ENCODE results near the gene RAB31. TPM values are rescaled to one million over a fixed set of nuclear protein-coding genes. Genes with fewer than 3 reads are reported as not detected.

Gene RAB31
- total and polyA plus RNA-seq, 4 donors, result 21.5 to 114 (median 49.5) TPM

- H3K4me3 ChIP-seq, result no peak overlapping the region
- 72 to 89% methylated on average over 9 of the region's 9 CpGs for WGBS, 2 donors
- ATAC-seq (ENCODE audit: insufficient read depth, low FRiP score) (no peak), DNase-seq (no peak)
- no peak overlapping the region for H3K27ac ChIP-seq (ENCODE audit: low read depth in 1 of 2, low read length in 1 of 2)
- peaks cover 0 to 4% (median 0%) of the 10 kb centered on the region in 5 donors for H3K4me1 ChIP-seq (ENCODE audit: control insufficient read depth in 5 of 5, insufficient read depth in 5 of 5, low read length in 5 of 5)
- H3K9me3 ChIP-seq (ENCODE audit: control insufficient read depth in 4 of 4, insufficient read depth in 3 of 4, low read length in 3 of 4), result no peaks in the 10 kb centered on the region
- no peak overlapping the region for H3K9ac ChIP-seq (ENCODE audit: insufficient read depth in 1 of 2, low read length in 2 of 2)
- TF ChIP-seq, protein P1, sequence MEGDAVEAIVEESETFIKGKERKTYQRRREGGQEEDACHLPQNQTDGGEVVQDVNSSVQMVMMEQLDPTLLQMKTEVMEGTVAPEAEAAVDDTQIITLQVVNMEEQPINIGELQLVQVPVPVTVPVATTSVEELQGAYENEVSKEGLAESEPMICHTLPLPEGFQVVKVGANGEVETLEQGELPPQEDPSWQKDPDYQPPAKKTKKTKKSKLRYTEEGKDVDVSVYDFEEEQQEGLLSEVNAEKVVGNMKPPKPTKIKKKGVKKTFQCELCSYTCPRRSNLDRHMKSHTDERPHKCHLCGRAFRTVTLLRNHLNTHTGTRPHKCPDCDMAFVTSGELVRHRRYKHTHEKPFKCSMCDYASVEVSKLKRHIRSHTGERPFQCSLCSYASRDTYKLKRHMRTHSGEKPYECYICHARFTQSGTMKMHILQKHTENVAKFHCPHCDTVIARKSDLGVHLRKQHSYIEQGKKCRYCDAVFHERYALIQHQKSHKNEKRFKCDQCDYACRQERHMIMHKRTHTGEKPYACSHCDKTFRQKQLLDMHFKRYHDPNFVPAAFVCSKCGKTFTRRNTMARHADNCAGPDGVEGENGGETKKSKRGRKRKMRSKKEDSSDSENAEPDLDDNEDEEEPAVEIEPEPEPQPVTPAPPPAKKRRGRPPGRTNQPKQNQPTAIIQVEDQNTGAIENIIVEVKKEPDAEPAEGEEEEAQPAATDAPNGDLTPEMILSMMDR (IDR thresholded peaks at IDR 0.05; ENCODE audit: control extremely low read depth, extremely low read depth), result no peak
- no peaks in the 10 kb centered on the region for H3K36me3 ChIP-seq (ENCODE audit: control insufficient read depth in 4 of 4, insufficient read depth in 4 of 4, low read length in 4 of 4)
- no peaks in the 10 kb centered on the region for H3K27me3 ChIP-seq (ENCODE audit: control insufficient read depth in 3 of 3, insufficient read depth in 3 of 3, low read length in 2 of 3)
Observed at GRCh38 chr18:9796935-9797549, 88.9 kb downstream of the RAB31 start.

- WGBS, 2 donors, result 96 to 98% methylated on average over 4 of the region's 4 CpGs
- H3K9me3 ChIP-seq (ENCODE audit: control insufficient read depth in 4 of 4, insufficient read depth in 3 of 4, low read length in 3 of 4), result peaks cover 0 to 2% (median 0%) of the 10 kb centered on the region in 4 donors
- peaks cover 0 to 3% (median 0%) of the 10 kb centered on the region in 4 donors for H3K36me3 ChIP-seq (ENCODE audit: control insufficient read depth in 4 of 4, insufficient read depth in 4 of 4, low read length in 4 of 4)
- no peak overlapping the region for H3K4me3 ChIP-seq
- peaks cover 0 to 12% (median 7%) of the 10 kb centered on the region in 5 donors for H3K4me1 ChIP-seq (ENCODE audit: control insufficient read depth in 5 of 5, insufficient read depth in 5 of 5, low read length in 5 of 5)
- H3K9ac ChIP-seq (ENCODE audit: insufficient read depth in 1 of 2, low read length in 2 of 2), result no peak overlapping the region
- no peaks in the 10 kb centered on the region for H3K27me3 ChIP-seq (ENCODE audit: control insufficient read depth in 3 of 3, insufficient read depth in 3 of 3, low read length in 2 of 3)
- no peak for ATAC-seq (ENCODE audit: insufficient read depth, low FRiP score)
- DNase-seq, result no peak
- TF ChIP-seq, protein P1 (IDR thresholded peaks at IDR 0.05; ENCODE audit: control extremely low read depth, extremely low read depth), result no peak
- H3K27ac ChIP-seq (ENCODE audit: low read depth in 1 of 2, low read length in 1 of 2), result no peak overlapping the region
Observed at GRCh38 chr18:9802175-9803062, 94.3 kb downstream of the RAB31 start.

DNA sequence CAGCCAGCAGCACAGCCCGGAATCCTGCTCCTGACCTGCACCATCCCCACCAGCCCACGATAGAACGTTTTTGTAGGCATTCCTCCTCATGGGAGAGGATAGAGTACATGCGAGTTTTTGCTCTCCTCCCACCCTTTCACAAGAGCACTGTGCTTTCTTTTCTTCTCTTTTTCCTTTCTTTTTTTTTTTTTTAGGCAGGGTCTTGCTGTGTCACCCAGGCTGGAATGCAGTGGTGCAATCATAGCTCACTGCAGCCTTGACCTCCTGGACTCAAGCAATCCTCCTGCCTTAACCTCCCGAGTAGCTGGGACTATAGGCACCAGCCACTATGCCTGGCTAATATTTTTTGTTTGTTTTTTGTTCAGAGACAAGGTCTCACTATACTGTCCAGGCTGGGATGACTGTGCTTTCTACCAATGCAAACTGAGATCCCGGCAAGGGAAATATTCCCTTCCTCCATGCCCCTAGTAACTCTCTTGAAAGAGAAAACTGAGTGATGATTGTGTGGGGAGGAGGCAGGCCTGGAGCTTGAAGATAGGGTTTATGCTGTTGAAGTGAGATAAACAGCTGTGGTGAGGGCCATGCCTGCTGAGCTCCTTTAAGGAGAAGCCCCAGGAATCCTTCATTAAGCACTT is 95.1 kb downstream of the RAB31 start:
- WGBS, 2 donors, result 75 to 80% methylated on average over 6 of the region's 6 CpGs
- H3K27ac ChIP-seq (ENCODE audit: low read depth in 1 of 2, low read length in 1 of 2), result peak overlapping the region in 1 of 2 donors; percentile 21

More for the DNA sequence above, 95.1 kb downstream of the RAB31 start:
- ATAC-seq (ENCODE audit: insufficient read depth, low FRiP score) (peak; percentile 21), DNase-seq (no peak)
- H3K9me3 ChIP-seq (ENCODE audit: control insufficient read depth in 4 of 4, insufficient read depth in 3 of 4, low read length in 3 of 4), result peaks cover 0 to 2% (median 0%) of the 10 kb centered on the region in 4 donors
- H3K9ac ChIP-seq (ENCODE audit: insufficient read depth in 1 of 2, low read length in 2 of 2), result no peak overlapping the region
- H3K4me1 ChIP-seq (ENCODE audit: control insufficient read depth in 5 of 5, insufficient read depth in 5 of 5, low read length in 5 of 5), result peaks cover 0 to 12% (median 6%) of the 10 kb centered on the region in 5 donors
- peaks cover 0 to 3% (median 0%) of the 10 kb centered on the region in 4 donors for H3K36me3 ChIP-seq (ENCODE audit: control insufficient read depth in 4 of 4, insufficient read depth in 4 of 4, low read length in 4 of 4)
- TF ChIP-seq, protein P1 (IDR thresholded peaks at IDR 0.05; ENCODE audit: control extremely low read depth, extremely low read depth), result no peak
- no peak overlapping the region for H3K4me3 ChIP-seq
- H3K27me3 ChIP-seq (ENCODE audit: control insufficient read depth in 3 of 3, insufficient read depth in 3 of 3, low read length in 2 of 3), result no peaks in the 10 kb centered on the region
